Thymus (tissue), 11 donors: ENCODE results near the gene HERC6. TPM values are rescaled to one million over a fixed set of nuclear protein-coding genes. Genes with fewer than 3 reads are reported as not detected.

ENCODE experiments used
- DNase-seq, 9 donors: peaks; one replicate each; pipeline ENCODE4 v3.0.0-alpha.2; 2013; ENCODE audit warnings: low spot score in 9 of 9, low read depth in 6 of 9, missing footprints in 1 of 9
- H3K27ac ChIP-seq, 2 donors: one replicate each; pipeline ENCODE4 v1.5.1; 2013; ENCODE audit warnings: control low read depth in 1 of 2, low read depth in 1 of 2, low read length in 1 of 2, mild to moderate bottlenecking in 1 of 2, moderate library complexity in 1 of 2
- H3K27me3 ChIP-seq, 2 donors: one replicate each; pipeline ENCODE4 v1.5.1; 2013; ENCODE audit warnings: low read length in 1 of 2; ENCODE audit not compliant: control insufficient read depth in 2 of 2, insufficient read depth in 1 of 2
- H3K36me3 ChIP-seq, 2 donors: one replicate each; pipeline ENCODE4 v1.5.1; 2013; ENCODE audit warnings: low read length in 1 of 2, mild to moderate bottlenecking in 1 of 2, moderate library complexity in 1 of 2; ENCODE audit not compliant: control insufficient read depth in 2 of 2, insufficient read depth in 2 of 2
- H3K4me1 ChIP-seq, 2 donors: one replicate each; pipeline ENCODE4 v1.5.1; 2013; ENCODE audit warnings: low read length in 2 of 2; ENCODE audit not compliant: control insufficient read depth in 2 of 2, insufficient read depth in 2 of 2
- H3K4me3 ChIP-seq, 2 donors: one replicate each; pipeline ENCODE4 v1.5.1; 2013; ENCODE audit warnings: low read length in 2 of 2, control low read depth in 1 of 2, mild to moderate bottlenecking in 1 of 2
- H3K9me3 ChIP-seq, 2 donors: one replicate each; pipeline ENCODE4 v1.5.1; 2013; ENCODE audit warnings: low read length in 1 of 2, mild to moderate bottlenecking in 1 of 2; ENCODE audit not compliant: control insufficient read depth in 2 of 2, insufficient read depth in 1 of 2
- WGBS: extraction: QIAGEN DNeasy Blood & Tissue Kit; methylation state at CpG from one replicate; pipeline ENCODE4 v1.1.7; 2013; 5-methylcytosine and 5-hydroxymethylcytosine counted together
- polyA plus RNA-seq: library from polyadenylated mRNA; stranded (reverse); fragments of 200-250 nt; gene quantifications from one replicate; pipeline ENCODE4 v1.2.3, GENCODE V29; 2013
- total RNA-seq: library from RNA; stranded (reverse); fragments of 120-200 nt; gene quantifications from one replicate; pipeline ENCODE4 v1.2.4, GENCODE V29; 2013
- donor health status: healthy.

HERC6 gene
- total and polyA plus RNA-seq, 2 donors = 11.8 to 18.9 TPM

GRCh38 chr4:88409789-88410188 lies 31.1 kb downstream of the HERC6 start:
- Histone ChIP-seq H3K36me3 (no peaks in the 10 kb centered on the region), H3K27ac (no peak overlapping the region), H3K27me3 (no peaks in the 10 kb centered on the region), H3K4me1 (no peaks in the 10 kb centered on the region), H3K9me3 (no peaks in the 10 kb centered on the region), H3K4me3 (no peak overlapping the region)
- no peak for DNase-seq
- 100% methylated on average over 1 of the region's 1 CpG for WGBS

GRCh38 chr4:88411491-88412096 lies 32.9 kb downstream of the HERC6 start:
- DNase-seq = no peak
- WGBS = 97% methylated on average over 3 of the region's 3 CpGs
- no peaks in the 10 kb centered on the region for H3K4me1 ChIP-seq
- no peaks in the 10 kb centered on the region for H3K27me3 ChIP-seq
- no peak overlapping the region for H3K27ac ChIP-seq
- H3K4me3 ChIP-seq = no peak overlapping the region
- no peaks in the 10 kb centered on the region for H3K9me3 ChIP-seq
- peaks cover 0 to 3% of the 10 kb centered on the region in 2 donors for H3K36me3 ChIP-seq

GRCh38 chr4:88413801-88414200 lies 35.1 kb downstream of the HERC6 start:
- H3K4me3 ChIP-seq = no peak overlapping the region
- peaks cover 0 to 3% of the 10 kb centered on the region in 2 donors for H3K36me3 ChIP-seq
- no peaks in the 10 kb centered on the region for H3K9me3 ChIP-seq
- no peaks in the 10 kb centered on the region for H3K4me1 ChIP-seq
- H3K27ac ChIP-seq = no peak overlapping the region
- 97% methylated on average over 1 of the region's 1 CpG for WGBS
- no peak for DNase-seq
- H3K27me3 ChIP-seq = no peaks in the 10 kb centered on the region

GRCh38 chr4:88414755-88415154 lies 36.1 kb downstream of the HERC6 start:
- 95% methylated on average over 4 of the region's 4 CpGs for WGBS
- Histone ChIP-seq H3K27me3 (no peaks in the 10 kb centered on the region), H3K4me1 (no peaks in the 10 kb centered on the region), H3K9me3 (no peaks in the 10 kb centered on the region), H3K27ac (no peak overlapping the region), H3K36me3 (peaks cover 0 to 3% of the 10 kb centered on the region in 2 donors), H3K4me3 (no peak overlapping the region)
- DNase-seq = no peak

- no peaks in the 10 kb centered on the region for H3K27me3 ChIP-seq
- H3K27ac ChIP-seq = no peak overlapping the region
- no peak overlapping the region for H3K4me3 ChIP-seq
- H3K9me3 ChIP-seq = no peaks in the 10 kb centered on the region
- 98% methylated on average over 2 of the region's 2 CpGs for WGBS
- no peak for DNase-seq
- peaks cover 0 to 3% of the 10 kb centered on the region in 2 donors for H3K36me3 ChIP-seq
- no peaks in the 10 kb centered on the region for H3K4me1 ChIP-seq
Measured at GRCh38 chr4:88415982-88416381, 37.3 kb downstream of the HERC6 start.

- no peak overlapping the region for H3K4me3 ChIP-seq
- 87% methylated on average over 3 of the region's 3 CpGs for WGBS
- H3K27ac ChIP-seq = no peak overlapping the region
- H3K36me3 ChIP-seq = peaks cover 0 to 3% of the 10 kb centered on the region in 2 donors
- H3K27me3 ChIP-seq = no peaks in the 10 kb centered on the region
- no peaks in the 10 kb centered on the region for H3K9me3 ChIP-seq
- DNase-seq = no peak
- H3K4me1 ChIP-seq = no peaks in the 10 kb centered on the region
Measured at GRCh38 chr4:88418411-88418810, 39.8 kb downstream of the HERC6 start.

- Histone ChIP-seq H3K4me3 (no peak overlapping the region), H3K27ac (no peak overlapping the region), H3K36me3 (peaks cover 0 to 3% of the 10 kb centered on the region in 2 donors), H3K9me3 (no peaks in the 10 kb centered on the region), H3K4me1 (no peaks in the 10 kb centered on the region), H3K27me3 (no peaks in the 10 kb centered on the region)
- no peak for DNase-seq
- WGBS = 94% methylated on average over 5 of the region's 5 CpGs
Measured at GRCh38 chr4:88419874-88420273, 41.2 kb downstream of the HERC6 start.

GRCh38 chr4:88420844-88421243 lies 42.2 kb downstream of the HERC6 start:
- Histone ChIP-seq H3K4me1 (no peaks in the 10 kb centered on the region), H3K9me3 (no peaks in the 10 kb centered on the region), H3K4me3 (no peak overlapping the region), H3K27me3 (no peaks in the 10 kb centered on the region), H3K27ac (no peak overlapping the region), H3K36me3 (no peaks in the 10 kb centered on the region)
- 99% methylated on average over 1 of the region's 1 CpG for WGBS
- DNase-seq = no peak

- Histone ChIP-seq H3K4me3 (no peak overlapping the region), H3K27me3 (no peaks in the 10 kb centered on the region), H3K36me3 (no peaks in the 10 kb centered on the region), H3K27ac (no peak overlapping the region), H3K9me3 (no peaks in the 10 kb centered on the region), H3K4me1 (no peaks in the 10 kb centered on the region)
- DNase-seq = no peak
- WGBS = 98% methylated on average over 2 of the region's 2 CpGs
Measured at GRCh38 chr4:88422403-88422802, 43.8 kb downstream of the HERC6 start.
